SH-SY5Y (cell line): ENCODE measurements around the gene SLC39A12.

Experiments used
- GATA2 ChIP-seq: IDR thresholded peaks from 2 replicates; pipeline ENCODE4 v1.6.1; 2011; ENCODE audit warnings: mild to moderate bottlenecking, low read depth, low read length
- GATA3 ChIP-seq: IDR thresholded peaks from 2 replicates; pipeline ENCODE4 v1.6.1; 2011; ENCODE audit warnings: low read depth, mild to moderate bottlenecking, low read length, moderate library complexity

- TF ChIP-seq GATA3 (no peak), GATA2 (no peak)
These were observed 135.6 kb downstream of the SLC39A12 start for GRCh38 chr10:18087355-18087754.
